Right renal pelvis (tissue), 4 donors: ENCODE measurements around the gene SMAD5. TPM values are rescaled to one million over a fixed set of nuclear protein-coding genes. Genes with fewer than 3 reads are reported as not detected.
A peak's percentile ranks its signal among the peaks of the same experiment; 100 is the strongest.

Experiments
- DNase-seq, 4 donors: peaks; one replicate each; pipeline ENCODE4 v3.0.0-alpha.2; 2013; ENCODE audit warnings: low read depth in 4 of 4, low spot score in 3 of 4, missing footprints in 1 of 4
- polyA plus RNA-seq, 4 donors: library from polyadenylated mRNA; unstranded; fragments of 120-200 nt; gene quantifications; one replicate each; pipeline ENCODE4 v1.2.1, GENCODE V29; 2013; ENCODE audit not compliant: insufficient read length in 4 of 4

Gene SMAD5
- 10 to 100 TPM; 58.9 to 79.9 (median 75.3) TPM for polyA plus RNA-seq

- peak; percentile 92 to 94 (median 94) for DNase-seq
These were observed at the start of gene SMAD5 for GRCh38 chr5:136132557-136133221. TSS of gene SMAD5 (plus strand) at chr5:136132845. CDS start at chr5:136153761, 20,916 bp downstream.

- no peak for DNase-seq
These were observed 47.9 kb upstream of the SMAD5 start for GRCh38 chr5:136084698-136085097.

GRCh38 chr5:136086783-136087566 lies 45.7 kb upstream of the SMAD5 start:
- DNase-seq, result no peak

GRCh38 chr5:136087961-136088871 lies 44.4 kb upstream of the SMAD5 start:
- DNase-seq, result no peak

GRCh38 chr5:136089791-136090190 lies 42.9 kb upstream of the SMAD5 start:
- no peak for DNase-seq

- DNase-seq, result no peak
These were observed 42.3 kb upstream of the SMAD5 start for GRCh38 chr5:136090319-136090718.

GRCh38 chr5:136094189-136094912 lies 38.3 kb upstream of the SMAD5 start:
- DNase-seq, result no peak

- no peak for DNase-seq
These were observed 37.6 kb upstream of the SMAD5 start for GRCh38 chr5:136094913-136095641.

- no peak for DNase-seq
These were observed 34.5 kb upstream of the SMAD5 start for GRCh38 chr5:136098176-136098575.

GRCh38 chr5:136099870-136100269 lies 32.8 kb upstream of the SMAD5 start:
- DNase-seq, result no peak

GRCh38 chr5:136101884-136102283 lies 30.8 kb upstream of the SMAD5 start:
- DNase-seq, result no peak

- no peak for DNase-seq
These were observed 29.5 kb upstream of the SMAD5 start for GRCh38 chr5:136103118-136103517.

GRCh38 chr5:136104306-136104965 lies 28.2 kb upstream of the SMAD5 start:
- DNase-seq, result no peak

GRCh38 chr5:136106351-136107031 lies 26.2 kb upstream of the SMAD5 start:
- no peak for DNase-seq

GRCh38 chr5:136108180-136108611 lies 24.4 kb upstream of the SMAD5 start:
- no peak for DNase-seq

- DNase-seq, result peak in 1 of 4 donors; percentile 40
These were observed 23.9 kb upstream of the SMAD5 start for GRCh38 chr5:136108766-136109165.

- no peak for DNase-seq
These were observed 23.1 kb upstream of the SMAD5 start for GRCh38 chr5:136109453-136110135.

GRCh38 chr5:136113606-136114005 lies 19.0 kb upstream of the SMAD5 start:
- DNase-seq, result no peak
